Right lobe of liver (tissue), 4 donors: ENCODE results near the gene CD2BP2.
A peak's percentile ranks its signal among the peaks of the same experiment; 100 is the strongest.

ENCODE experiments used
- CTCF ChIP-seq, 4 donors: fragments of 200-600 bp in 3 of 4; fragments of 450-650 bp in 1 of 4; IDR thresholded peaks; one replicate each; pipeline versions ENCODE4 v1.5.1 to v1.8.0; 2016 to 2022; ENCODE audit warnings: antibody characterized with exemption in 4 of 4, mild to moderate bottlenecking in 2 of 4
- POLR2A ChIP-seq: fragments of 450-650 bp; IDR thresholded peaks from one replicate; pipeline ENCODE4 v1.6.1; 2017; ENCODE audit warnings: antibody characterized with exemption, mild to moderate bottlenecking
- donor health status: DM: no; HTN: no; CAD: no.
- donor health status: DM: no; HTN: no; CAD: no.
- donor health status: DM: no; HTN: yes; CAD: no.

DNA sequence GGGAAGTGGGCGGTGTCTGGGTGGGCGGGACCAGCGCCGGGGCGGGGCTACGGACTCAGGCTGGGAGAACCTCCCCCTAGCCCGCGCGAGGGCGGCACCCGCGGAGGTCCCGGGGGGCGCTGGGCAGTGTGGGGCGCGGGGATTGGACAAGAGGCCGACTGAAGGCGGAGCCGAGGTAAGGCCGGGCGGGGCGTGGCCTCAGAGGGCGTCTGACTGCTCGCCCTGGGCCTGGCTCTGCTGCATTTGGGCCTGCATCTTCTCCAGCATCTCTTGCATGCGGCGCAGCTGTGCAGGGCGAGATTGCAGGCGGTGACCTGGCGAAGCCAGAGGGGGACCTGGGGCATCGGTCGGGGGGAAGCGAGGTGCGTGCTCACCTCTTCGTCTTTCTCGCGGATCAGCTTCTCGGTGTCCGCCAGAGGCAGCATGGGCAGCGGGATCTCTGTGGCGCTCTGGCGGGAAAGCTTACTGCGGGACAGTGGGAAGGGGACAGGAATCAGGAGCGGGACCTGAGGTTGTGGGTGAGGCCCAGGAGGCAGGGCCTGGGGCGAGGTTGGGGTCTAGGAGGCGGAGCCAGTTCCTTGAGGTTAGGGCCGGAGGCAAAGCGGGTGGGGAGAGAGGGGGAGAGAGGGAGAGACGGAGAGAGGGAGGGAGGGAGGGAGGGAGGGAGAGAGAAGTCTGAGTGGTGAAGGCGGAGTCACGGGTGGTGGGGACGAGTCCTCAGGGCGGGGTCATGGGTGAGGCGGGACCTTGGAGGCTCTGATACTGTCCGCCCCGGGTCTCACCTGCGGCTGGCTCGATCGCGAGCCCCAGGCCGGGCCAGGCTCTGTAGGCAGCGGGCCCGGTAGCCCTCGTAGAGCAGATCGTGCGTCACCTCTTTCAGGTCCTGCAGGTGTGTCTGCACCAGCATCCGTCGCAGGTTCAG, 23.4 kb upstream of the CD2BP2 start:
- TF ChIP-seq CTCF (IDR thresholded peaks at IDR 0.05), result peak in 1 of 4 donors; percentile 13
- peak; percentile 72 for TF ChIP-seq POLR2A
